Body of pancreas (tissue), 4 donors: ENCODE data around the gene SBSN. TPM values are rescaled to one million over a fixed set of nuclear protein-coding genes. Genes with fewer than 3 reads are reported as not detected.

Source experiments
- ATAC-seq: fragments of 150-250 bp; one replicate; pipeline ENCODE4 v1.9.1; 2016
- DNase-seq, 4 donors: peaks; one replicate each; pipeline ENCODE4 v3.0.0-alpha.2; 2019
- H3K27ac ChIP-seq, 4 donors: fragments of 200-600 bp; sonication (generic); 1 replicate in 3 of 4; 2 replicates in 1 of 4; pipeline versions ENCODE4 v1.5.1 to v1.6.1; 2016 to 2019; ENCODE audit warnings: mild to moderate bottlenecking in 1 of 4, mixed read lengths in 1 of 4, moderate library complexity in 1 of 4
- H3K27me3 ChIP-seq, 2 donors: fragments of 200-600 bp; sonication (generic); one replicate each; pipeline ENCODE4 v1.6.0; 2016; ENCODE audit warnings: mild to moderate bottlenecking in 1 of 2
- H3K36me3 ChIP-seq, 2 donors: fragments of 200-600 bp; sonication (generic); replicated peaks in 1 of 2; 2 replicates each; pipeline ENCODE4 v1.5.1; 2016; ENCODE audit warnings: low read depth in 2 of 2; ENCODE audit not compliant: insufficient read depth in 1 of 2
- H3K4me1 ChIP-seq: fragments of 200-600 bp; sonication (generic); one replicate; pipeline ENCODE4 v1.6.0; 2016
- H3K4me3 ChIP-seq, 2 donors: fragments of 200-600 bp; sonication (generic); 1 replicate in 1 of 2; 2 replicates in 1 of 2; pipeline ENCODE4 v1.5.1; 2016 to 2019
- H3K9me3 ChIP-seq, 3 donors: fragments of 200-600 bp; sonication (generic); 1 replicate in 2 of 3; 2 replicates in 1 of 3; pipeline ENCODE4 v1.5.1; 2016
- POLR2A ChIP-seq, 3 donors: fragments of 450-650 bp; IDR thresholded peaks; one replicate each; pipeline ENCODE4 v1.6.1; 2016; ENCODE audit warnings: antibody characterized with exemption in 3 of 3, mild to moderate bottlenecking in 2 of 3
- WGBS, 2 donors: methylation state at CpG; one replicate each; pipeline ENCODE4 v1.1.5; 2017; 5-methylcytosine and 5-hydroxymethylcytosine counted together
- intact Hi-C: fragments of 100-400 bp; cut with DNase I; formaldehyde crosslinking; loops from one replicate; pipeline ENCODE4 v1.15.1; 2023
- total RNA-seq, 2 donors: library from RNA; depleted of rRNA; stranded (reverse); fragments of >200 nt; gene quantifications; one replicate each; pipeline ENCODE4 v1.1.0, GENCODE V29; 2016
- TF ChIP-seq, protein P1 (sequence below), 7 experiments: fragments of 450-650 bp in 4 of 7; fragments of 200-600 bp in 3 of 7; sonication (generic) in 3 of 7; IDR thresholded peaks; one replicate each; pipeline ENCODE4 v1.5.1; 2016 to 2019; ENCODE audit warnings: antibody characterized with exemption in 7 of 7

The SBSN gene
- total RNA-seq, 2 donors from 2014 or later: not detected

DNA sequence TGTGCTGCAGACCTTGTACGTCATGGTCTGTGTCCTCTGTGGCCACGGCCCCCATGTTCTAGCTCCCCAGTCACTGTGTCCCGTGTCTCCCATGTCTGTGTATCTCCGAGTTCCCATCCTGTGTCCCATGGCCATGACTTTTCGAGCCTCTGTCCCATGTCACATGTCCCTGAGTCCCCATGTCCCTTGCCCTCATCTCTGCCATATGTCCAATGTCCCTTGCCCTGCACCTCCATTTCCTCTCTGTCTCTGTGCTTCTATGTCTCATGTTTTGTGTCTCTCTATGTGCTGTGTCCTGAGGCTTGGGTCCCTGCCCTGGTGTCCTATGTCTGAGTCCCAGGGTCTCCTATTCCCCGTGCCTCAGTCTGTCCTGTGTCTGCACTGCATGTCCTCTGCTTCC lies 33.3 kb upstream of the SBSN start:
- DNase-seq: no peak
- Histone ChIP-seq H3K9me3 (no peaks in the 10 kb centered on the region), H3K4me3 (no peak overlapping the region), H3K27me3 (no peaks in the 10 kb centered on the region), H3K4me1 (peaks cover 68% of the 10 kb centered on the region), H3K27ac (peak overlapping the region in 2 of 4 donors; percentile 10 to 42), H3K36me3 (no peaks in the 10 kb centered on the region)
- 79 to 91% methylated on average over 6 of the region's 6 CpGs for WGBS, 2 donors
- TF ChIP-seq, protein P1, sequence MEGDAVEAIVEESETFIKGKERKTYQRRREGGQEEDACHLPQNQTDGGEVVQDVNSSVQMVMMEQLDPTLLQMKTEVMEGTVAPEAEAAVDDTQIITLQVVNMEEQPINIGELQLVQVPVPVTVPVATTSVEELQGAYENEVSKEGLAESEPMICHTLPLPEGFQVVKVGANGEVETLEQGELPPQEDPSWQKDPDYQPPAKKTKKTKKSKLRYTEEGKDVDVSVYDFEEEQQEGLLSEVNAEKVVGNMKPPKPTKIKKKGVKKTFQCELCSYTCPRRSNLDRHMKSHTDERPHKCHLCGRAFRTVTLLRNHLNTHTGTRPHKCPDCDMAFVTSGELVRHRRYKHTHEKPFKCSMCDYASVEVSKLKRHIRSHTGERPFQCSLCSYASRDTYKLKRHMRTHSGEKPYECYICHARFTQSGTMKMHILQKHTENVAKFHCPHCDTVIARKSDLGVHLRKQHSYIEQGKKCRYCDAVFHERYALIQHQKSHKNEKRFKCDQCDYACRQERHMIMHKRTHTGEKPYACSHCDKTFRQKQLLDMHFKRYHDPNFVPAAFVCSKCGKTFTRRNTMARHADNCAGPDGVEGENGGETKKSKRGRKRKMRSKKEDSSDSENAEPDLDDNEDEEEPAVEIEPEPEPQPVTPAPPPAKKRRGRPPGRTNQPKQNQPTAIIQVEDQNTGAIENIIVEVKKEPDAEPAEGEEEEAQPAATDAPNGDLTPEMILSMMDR (IDR thresholded peaks at IDR 0.05): no peak
- TF ChIP-seq POLR2A (IDR thresholded peaks at IDR 0.05): no peak
- intact Hi-C loops: no loop called here
- no peak for ATAC-seq

DNA sequence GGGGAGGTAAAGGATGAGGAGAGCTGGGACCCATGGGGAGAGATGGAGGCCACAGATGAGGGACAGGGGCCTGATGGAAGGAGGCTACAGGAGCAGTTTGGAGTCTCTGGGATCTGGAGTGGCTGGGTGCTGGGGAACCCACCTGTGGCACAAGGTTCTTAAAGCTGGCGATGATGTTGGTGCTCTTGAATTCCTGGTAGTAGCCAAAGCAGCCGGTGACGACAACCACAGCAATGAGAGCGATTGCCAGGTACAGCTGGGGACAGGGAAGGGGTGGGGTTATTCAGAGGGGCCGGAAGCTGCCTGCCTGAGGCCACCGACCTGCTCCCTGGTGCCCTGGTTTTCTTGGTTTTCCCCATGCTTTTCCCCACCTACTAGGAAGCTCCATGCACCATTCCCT lies 32.6 kb upstream of the SBSN start:
- no peak overlapping the region for H3K4me3 ChIP-seq
- H3K9me3 ChIP-seq: no peaks in the 10 kb centered on the region
- peak in 3 of 4 donors; percentile 66 to 82 (median 73) for DNase-seq
- intact Hi-C loops: no loop called here
- no peaks in the 10 kb centered on the region for H3K36me3 ChIP-seq
- WGBS, 2 donors: 34 to 43% methylated on average over 6 of the region's 6 CpGs
- TF ChIP-seq POLR2A (IDR thresholded peaks at IDR 0.05): peak in 2 of 3 donors; percentile 21 to 58
- TF ChIP-seq, protein P1 (IDR thresholded peaks at IDR 0.05): no peak
- peaks cover 62% of the 10 kb centered on the region for H3K4me1 ChIP-seq
- peak overlapping the region in 3 of 4 donors; percentile 3 to 42 (median 10) for H3K27ac ChIP-seq
- H3K27me3 ChIP-seq: no peaks in the 10 kb centered on the region
- peak; percentile 45 for ATAC-seq

DNA sequence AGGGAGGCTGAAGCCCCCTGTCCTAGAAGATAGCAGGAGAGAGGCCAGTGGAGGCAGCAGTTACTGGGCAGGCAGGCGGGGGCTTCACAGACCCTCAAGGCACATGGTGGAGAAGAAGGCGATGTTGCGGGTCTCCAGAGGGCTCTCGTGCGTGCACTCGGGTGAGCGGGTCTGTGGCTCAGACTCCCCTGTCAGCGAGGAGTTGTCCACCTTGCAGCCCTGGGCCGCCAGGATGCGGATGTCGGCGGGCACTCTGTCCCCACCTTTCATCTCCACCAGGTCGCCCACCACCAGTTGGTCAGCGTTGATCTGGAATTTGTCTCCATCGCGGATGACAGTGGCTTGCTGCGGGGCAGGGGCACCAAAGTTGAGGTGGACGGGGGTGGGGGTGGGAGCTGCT lies 32.2 kb upstream of the SBSN start:
- peaks cover 58% of the 10 kb centered on the region for H3K4me1 ChIP-seq
- DNase-seq (no peak), ATAC-seq (no peak)
- H3K4me3 ChIP-seq: no peak overlapping the region
- H3K36me3 ChIP-seq: no peaks in the 10 kb centered on the region
- no peaks in the 10 kb centered on the region for H3K27me3 ChIP-seq
- no peak for TF ChIP-seq POLR2A (IDR thresholded peaks at IDR 0.05)
- TF ChIP-seq, protein P1 (IDR thresholded peaks at IDR 0.05): no peak
- 88 to 90% methylated on average over 17 to 18 of the region's 18 CpGs for WGBS, 2 donors
- intact Hi-C loops: no loop called here
- H3K9me3 ChIP-seq: no peaks in the 10 kb centered on the region
- H3K27ac ChIP-seq: peak overlapping the region in 1 of 4 donors; percentile 42

DNA sequence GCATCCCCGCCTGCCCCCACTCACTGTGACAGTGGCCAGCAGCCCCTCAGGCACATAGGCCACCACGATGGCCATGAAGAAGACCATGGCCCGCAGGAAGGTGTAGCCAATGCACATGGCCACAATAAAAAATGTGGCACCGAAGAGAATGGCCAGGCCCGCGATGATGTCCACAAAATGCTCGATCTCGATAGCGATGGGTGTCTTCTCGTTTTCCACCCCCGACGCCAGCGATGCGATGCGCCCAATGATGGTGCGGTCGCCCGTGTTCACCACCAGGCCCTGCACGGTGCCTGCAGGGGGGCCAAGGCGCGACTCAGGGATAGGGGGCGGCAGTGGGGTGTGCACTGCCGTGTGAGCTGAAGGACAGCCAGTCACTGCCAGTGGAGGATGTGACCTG lies 31.7 kb upstream of the SBSN start:
- no peak for DNase-seq
- TF ChIP-seq, protein P1 (IDR thresholded peaks at IDR 0.05): no peak
- TF ChIP-seq POLR2A (IDR thresholded peaks at IDR 0.05): no peak
- Histone ChIP-seq H3K4me1 (peaks cover 53% of the 10 kb centered on the region), H3K36me3 (no peaks in the 10 kb centered on the region), H3K4me3 (no peak overlapping the region), H3K27ac (no peak overlapping the region), H3K27me3 (no peaks in the 10 kb centered on the region), H3K9me3 (no peaks in the 10 kb centered on the region)
- 91 to 97% methylated on average over 15 to 23 of the region's 23 CpGs for WGBS, 2 donors
- intact Hi-C loops: loop anchor here (10.0 kb wide), 1 partner anchor 155 kb away; the partner anchor contains the start of gene KMT2B
- no peak for ATAC-seq

DNA sequence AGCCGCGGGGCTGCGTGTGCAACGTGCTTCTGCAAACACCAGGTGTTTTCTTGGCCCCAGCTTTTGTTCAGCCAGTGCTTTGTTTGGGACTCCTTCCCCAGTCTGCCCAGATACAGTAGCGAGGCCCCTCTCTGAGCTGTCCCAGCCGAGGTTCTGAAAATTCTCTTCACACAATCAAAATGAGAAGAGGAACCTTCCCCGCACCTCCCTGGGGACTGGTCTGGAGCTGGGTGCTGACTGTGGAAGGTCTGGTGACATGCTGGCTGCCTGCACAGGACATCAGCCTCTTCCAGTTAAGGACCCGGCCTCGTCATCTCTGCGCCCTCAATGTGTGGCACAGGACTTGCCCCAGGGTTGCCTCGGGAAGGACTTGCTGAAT lies 31.2 kb upstream of the SBSN start:
- ATAC-seq (no peak), DNase-seq (peak in 2 of 4 donors; percentile 43 to 50)
- Histone ChIP-seq H3K36me3 (no peaks in the 10 kb centered on the region), H3K9me3 (no peaks in the 10 kb centered on the region), H3K27me3 (no peaks in the 10 kb centered on the region), H3K4me1 (peaks cover 48% of the 10 kb centered on the region), H3K4me3 (no peak overlapping the region), H3K27ac (peak overlapping the region in 1 of 4 donors; percentile 23)
- TF ChIP-seq POLR2A (IDR thresholded peaks at IDR 0.05): no peak
- TF ChIP-seq, protein P1 (IDR thresholded peaks at IDR 0.05): peak in 1 of 7 experiments; percentile 7
- intact Hi-C loops: loop anchor here (10.0 kb wide), 1 partner anchor 156 kb away; the partner anchor contains the start of gene KMT2B
- 15 to 20% methylated on average over 11 of the region's 11 CpGs for WGBS, 2 donors
